ENCODE data around the gene TBX2. TPM values are rescaled to one million over a fixed set of nuclear protein-coding genes. Genes with fewer than 3 reads are reported as not detected.
A peak's percentile ranks its signal among the peaks of the same experiment; 100 is the strongest.
"Not testable (repeated sequence)": the region's sequence is repeated elsewhere in the genome, so short reads cannot be mapped to it uniquely, and the experiment has no call there.

The TBX2 gene
- total and polyA plus RNA-seq, 9 of the 15 experiments (the other 6 are each of a cell fraction or from before 2014, with no cell fraction given) = 0.18 TPM; not detected in 8

DNA sequence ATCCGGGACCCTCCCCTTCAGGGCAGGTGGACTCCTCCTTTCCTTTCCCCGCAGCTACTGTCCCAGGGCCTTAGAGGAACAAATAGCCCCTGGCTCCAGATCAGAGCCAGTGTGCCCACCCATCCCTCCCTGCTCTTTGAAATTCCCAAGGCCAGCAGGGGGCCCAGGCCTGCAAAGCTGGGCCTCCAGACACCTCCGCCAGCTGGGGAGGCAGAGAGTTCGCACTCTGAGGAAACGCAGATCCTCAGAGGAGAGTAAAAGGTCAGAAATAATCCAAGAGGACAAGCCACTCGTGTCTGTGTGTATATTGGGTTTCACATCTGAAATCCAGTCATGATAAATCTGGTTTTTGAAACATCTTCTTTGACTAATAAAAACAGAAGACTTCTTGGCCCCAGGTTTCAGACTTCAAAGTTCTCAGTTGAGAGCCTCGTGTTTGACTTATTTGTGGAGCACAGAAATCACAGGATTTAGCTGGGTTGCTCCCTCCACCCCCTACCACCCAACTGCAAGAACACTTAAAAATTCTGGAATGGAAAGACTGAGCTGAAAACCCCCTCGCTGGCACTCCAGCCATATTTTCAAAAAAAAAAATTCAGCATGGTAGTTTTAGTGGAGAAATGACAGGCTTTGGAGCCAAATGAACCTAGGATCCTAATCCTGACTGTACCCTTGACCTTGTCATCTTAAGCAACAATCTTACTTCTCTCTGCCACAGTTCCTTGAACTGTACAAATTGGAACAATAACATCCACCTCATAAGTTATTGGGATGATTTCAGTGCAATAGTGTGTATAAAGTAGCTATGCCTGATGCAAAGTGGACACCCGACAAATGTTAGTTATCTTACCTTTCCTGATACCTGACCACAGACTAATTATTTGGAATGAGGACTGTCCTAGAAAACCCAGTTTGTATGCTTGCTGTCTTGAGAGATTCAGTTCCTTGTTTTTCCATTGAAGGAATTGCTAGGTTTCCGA, 44.5 kb upstream of the TBX2 start (continued):
- TF ChIP-seq CTCF (IDR thresholded peaks at IDR 0.05 in 2 of 3, conservative IDR thresholded peaks at IDR 0.05 in 1 of 3; ENCODE audit: insufficient read depth in 2 of 3, low read depth in 1 of 3, low read length in 3 of 3) = peak in 1 of 3 experiments; percentile 32; a peak in 2 of 6 replicates

DNA sequence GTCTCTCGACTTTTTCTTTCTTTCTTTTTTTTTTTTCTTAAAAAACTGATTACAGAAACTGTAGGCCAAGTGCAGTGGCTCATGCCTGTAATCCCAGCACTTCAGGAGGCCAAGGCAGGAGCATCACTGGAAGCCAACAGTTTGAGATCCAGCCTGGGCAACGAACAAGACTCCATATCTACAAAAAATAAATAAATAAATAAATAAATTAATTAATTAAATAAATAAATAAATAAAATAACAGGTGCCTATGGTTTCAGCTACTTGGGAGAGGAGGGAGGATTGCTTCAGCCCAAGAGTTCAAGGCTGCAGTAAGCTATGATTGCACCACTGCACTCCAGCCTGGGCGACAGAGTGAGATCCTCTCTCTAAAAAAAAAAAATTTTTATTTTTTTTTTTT, 42.6 kb upstream of the TBX2 start:
- BruUV-seq (replicated peaks); H3K9me1 ChIP-seq (ENCODE audit: control insufficient read depth, insufficient read depth, low read length); FAIRE-seq; H3K9me3 ChIP-seq (replicated peaks; ENCODE audit: control insufficient read depth, insufficient read depth, low read depth, low read length); ATAC-seq; H3K27ac ChIP-seq (ENCODE audit: extremely low read depth, low read depth, low read length); CTCF ChIA-PET (ENCODE audit: low intra/inter-chr PET ratio); in situ Hi-C loops (cut with MboI); H3K4me1 ChIP-seq (replicated peaks in 1 of 2; ENCODE audit: control insufficient read depth in 2 of 2, insufficient read depth in 2 of 2, low read length in 2 of 2); H3K36me3 ChIP-seq (ENCODE audit: control insufficient read depth, insufficient read depth, low read length); H3K4me2 ChIP-seq (ENCODE audit: insufficient read depth, low read length); H2AFZ ChIP-seq (ENCODE audit: low read depth, low read length); H3K79me2 ChIP-seq (ENCODE audit: control insufficient read depth, insufficient read depth, low read length); DNase-seq (ENCODE audit: extremely low read depth in 1 of 4, low spot score in 3 of 4); H4K20me1 ChIP-seq (replicated peaks; ENCODE audit: control insufficient read depth, insufficient read depth, low read length); H3K4me3 ChIP-seq; H3K9ac ChIP-seq (ENCODE audit: insufficient read depth in 1 of 2, low read depth in 2 of 2, low read length in 2 of 2): not testable (repeated sequence)
- H3K27me3 ChIP-seq (ENCODE audit: control insufficient read depth in 2 of 2, insufficient read depth in 2 of 2, low read length in 2 of 2) = peaks cover 12 to 54% of the 10 kb centered on the region in 2 experiments; a peak in 4 of 5 replicates
- intact Hi-C loops (cut with micrococcal nuclease) = loop anchor here (5.0 kb wide), 1 partner anchor 355 kb away; no protein-coding TSS in a partner anchor
- POLR2A ChIA-PET = interaction anchor here (0.8 kb wide), 1 partner anchor 304 kb away, joined by 3 read pairs; no protein-coding TSS in a partner anchor
- 6% methylated on average over 2 of the region's 3 CpGs for WGBS (ENCODE audit: insufficient coverage, low coverage, missing lambda C conversion rate)
